DMS153 treated with DMSO at 0.1 percent for 48 hours (cell line): ENCODE results near the gene EFNA2.
"Not testable (repeated sequence)": the region's sequence is repeated elsewhere in the genome, so short reads cannot be mapped to it uniquely, and the experiment has no call there.

Experiments
- DNase-seq: peaks from one replicate; lab custom pipeline; 2025; ENCODE audit not compliant: unreplicated experiment; lab: John Stamatoyannopoulos, UW

EFNA2 gene

GRCh38 chr19:1315470-1316166 lies 29.9 kb downstream of the EFNA2 start:
- DNase-seq: no peak

- no peak for DNase-seq
These were observed 30.8 kb downstream of the EFNA2 start for GRCh38 chr19:1316466-1316865.

- DNase-seq: no peak
These were observed 31.8 kb downstream of the EFNA2 start for GRCh38 chr19:1317274-1318003.

- no peak for DNase-seq
These were observed 33.2 kb downstream of the EFNA2 start for GRCh38 chr19:1318678-1319471.

- DNase-seq: not testable (repeated sequence)
These were observed 34.6 kb downstream of the EFNA2 start for GRCh38 chr19:1320282-1320650.

GRCh38 chr19:1321539-1321938 lies 35.9 kb downstream of the EFNA2 start:
- DNase-seq: no peak

- DNase-seq: no peak
These were observed 36.7 kb downstream of the EFNA2 start for GRCh38 chr19:1322198-1322981.

- no peak for DNase-seq
These were observed 38.7 kb downstream of the EFNA2 start for GRCh38 chr19:1324249-1324805.

GRCh38 chr19:1324806-1325567 lies 39.3 kb downstream of the EFNA2 start:
- DNase-seq: no peak

GRCh38 chr19:1325568-1326294 lies 40.1 kb downstream of the EFNA2 start:
- no peak for DNase-seq

- DNase-seq: no peak
These were observed 41.5 kb downstream of the EFNA2 start for GRCh38 chr19:1327125-1327524.

GRCh38 chr19:1332208-1332607 lies 46.5 kb downstream of the EFNA2 start:
- DNase-seq: not testable (repeated sequence)

GRCh38 chr19:1336079-1336684 lies 50.5 kb downstream of the EFNA2 start:
- no peak for DNase-seq

GRCh38 chr19:1340681-1341469 lies 55.2 kb downstream of the EFNA2 start:
- DNase-seq: no peak

GRCh38 chr19:1343041-1343440 lies 57.4 kb downstream of the EFNA2 start:
- DNase-seq: no peak

- DNase-seq: no peak
These were observed 63.5 kb downstream of the EFNA2 start for GRCh38 chr19:1349211-1349610.

GRCh38 chr19:1350867-1351266 lies 65.2 kb downstream of the EFNA2 start:
- DNase-seq: no peak
